Measurements from ENCODE around the gene UBE2F.

The UBE2F gene

DNA sequence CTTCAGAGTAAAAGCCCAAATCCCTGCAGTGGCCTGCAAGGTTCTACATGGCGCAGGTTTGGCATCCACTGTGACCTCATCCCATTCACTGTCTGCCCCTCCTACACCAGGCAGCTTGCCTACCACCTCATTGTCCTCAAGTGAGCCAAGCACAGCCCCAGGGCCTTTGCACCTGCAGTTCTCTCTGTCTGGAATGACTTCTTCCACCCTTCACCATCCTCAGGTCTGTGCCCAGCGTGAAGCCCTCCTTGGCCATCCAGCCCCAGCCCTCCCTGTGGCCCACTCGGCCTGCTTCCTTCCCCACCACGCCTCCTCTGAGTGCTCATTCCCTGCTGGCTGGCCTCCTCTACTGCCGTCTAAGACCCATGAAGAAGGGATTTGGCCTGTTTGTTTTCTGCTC, 32.6 kb upstream of the UBE2F start:
- DNase-seq (ENCODE audit: low spot score): no peak
- TF ChIP-seq, protein P1, sequence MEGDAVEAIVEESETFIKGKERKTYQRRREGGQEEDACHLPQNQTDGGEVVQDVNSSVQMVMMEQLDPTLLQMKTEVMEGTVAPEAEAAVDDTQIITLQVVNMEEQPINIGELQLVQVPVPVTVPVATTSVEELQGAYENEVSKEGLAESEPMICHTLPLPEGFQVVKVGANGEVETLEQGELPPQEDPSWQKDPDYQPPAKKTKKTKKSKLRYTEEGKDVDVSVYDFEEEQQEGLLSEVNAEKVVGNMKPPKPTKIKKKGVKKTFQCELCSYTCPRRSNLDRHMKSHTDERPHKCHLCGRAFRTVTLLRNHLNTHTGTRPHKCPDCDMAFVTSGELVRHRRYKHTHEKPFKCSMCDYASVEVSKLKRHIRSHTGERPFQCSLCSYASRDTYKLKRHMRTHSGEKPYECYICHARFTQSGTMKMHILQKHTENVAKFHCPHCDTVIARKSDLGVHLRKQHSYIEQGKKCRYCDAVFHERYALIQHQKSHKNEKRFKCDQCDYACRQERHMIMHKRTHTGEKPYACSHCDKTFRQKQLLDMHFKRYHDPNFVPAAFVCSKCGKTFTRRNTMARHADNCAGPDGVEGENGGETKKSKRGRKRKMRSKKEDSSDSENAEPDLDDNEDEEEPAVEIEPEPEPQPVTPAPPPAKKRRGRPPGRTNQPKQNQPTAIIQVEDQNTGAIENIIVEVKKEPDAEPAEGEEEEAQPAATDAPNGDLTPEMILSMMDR (IDR thresholded peaks at IDR 0.05; ENCODE audit: extremely low read depth, missing control alignments): no peak

- DNase-seq (ENCODE audit: low spot score): no peak
- TF ChIP-seq, protein P1 (IDR thresholded peaks at IDR 0.05; ENCODE audit: extremely low read depth, missing control alignments): no peak
These were observed 30.9 kb upstream of the UBE2F start for GRCh38 chr2:237935740-237936452.

- no peak for DNase-seq (ENCODE audit: low spot score)
- TF ChIP-seq, protein P1 (IDR thresholded peaks at IDR 0.05; ENCODE audit: extremely low read depth, missing control alignments): no peak
These were observed 27.6 kb upstream of the UBE2F start for GRCh38 chr2:237939251-237939650.

DNA sequence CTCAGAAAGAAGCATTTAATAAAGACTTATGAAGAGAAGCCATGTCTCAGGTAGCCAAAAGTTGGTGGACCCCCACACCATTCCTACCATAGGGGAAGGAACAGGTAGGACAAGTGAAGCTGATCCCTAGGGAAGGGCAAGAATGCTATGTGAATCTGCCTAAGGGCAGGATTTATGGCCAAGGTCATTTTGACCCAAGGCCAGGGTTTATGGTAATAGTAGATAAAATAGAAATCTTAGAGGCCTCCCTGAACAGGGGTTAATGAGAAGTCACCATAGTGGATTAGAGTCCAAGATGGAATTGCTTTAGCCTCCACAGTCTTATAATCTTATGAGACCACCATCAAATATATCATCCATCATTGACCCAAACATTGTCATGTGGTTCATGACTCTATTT, 26.0 kb upstream of the UBE2F start:
- TF ChIP-seq, protein P1 (IDR thresholded peaks at IDR 0.05; ENCODE audit: extremely low read depth, missing control alignments): no peak
- no peak for DNase-seq (ENCODE audit: low spot score)

DNA sequence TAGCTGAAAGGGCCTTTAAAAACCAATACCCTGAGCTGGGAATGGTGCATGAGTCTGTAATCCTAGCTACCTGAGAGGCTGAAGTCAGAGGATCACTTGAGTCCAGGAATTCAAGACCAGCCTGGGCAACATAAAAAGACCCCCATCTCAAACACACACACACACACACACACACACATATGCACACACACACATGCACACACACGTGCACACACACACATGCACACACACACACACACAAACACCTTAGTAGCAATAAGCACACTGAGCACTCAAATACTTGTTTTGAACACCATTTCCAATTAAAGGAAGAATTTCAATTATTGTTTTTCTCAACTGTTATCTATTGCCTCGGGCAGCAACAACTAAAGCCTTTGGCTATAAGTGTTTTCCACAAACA, 25.6 kb upstream of the UBE2F start:
- TF ChIP-seq, protein P1 (IDR thresholded peaks at IDR 0.05; ENCODE audit: extremely low read depth, missing control alignments): no peak

GRCh38 chr2:237942513-237942899, 24.3 kb upstream of the UBE2F start:
- no peak for DNase-seq (ENCODE audit: low spot score)
- TF ChIP-seq, protein P1 (IDR thresholded peaks at IDR 0.05; ENCODE audit: extremely low read depth, missing control alignments): no peak

More for the DNA sequence above, 25.6 kb upstream of the UBE2F start:
- no peak for DNase-seq (ENCODE audit: low spot score)

DNA sequence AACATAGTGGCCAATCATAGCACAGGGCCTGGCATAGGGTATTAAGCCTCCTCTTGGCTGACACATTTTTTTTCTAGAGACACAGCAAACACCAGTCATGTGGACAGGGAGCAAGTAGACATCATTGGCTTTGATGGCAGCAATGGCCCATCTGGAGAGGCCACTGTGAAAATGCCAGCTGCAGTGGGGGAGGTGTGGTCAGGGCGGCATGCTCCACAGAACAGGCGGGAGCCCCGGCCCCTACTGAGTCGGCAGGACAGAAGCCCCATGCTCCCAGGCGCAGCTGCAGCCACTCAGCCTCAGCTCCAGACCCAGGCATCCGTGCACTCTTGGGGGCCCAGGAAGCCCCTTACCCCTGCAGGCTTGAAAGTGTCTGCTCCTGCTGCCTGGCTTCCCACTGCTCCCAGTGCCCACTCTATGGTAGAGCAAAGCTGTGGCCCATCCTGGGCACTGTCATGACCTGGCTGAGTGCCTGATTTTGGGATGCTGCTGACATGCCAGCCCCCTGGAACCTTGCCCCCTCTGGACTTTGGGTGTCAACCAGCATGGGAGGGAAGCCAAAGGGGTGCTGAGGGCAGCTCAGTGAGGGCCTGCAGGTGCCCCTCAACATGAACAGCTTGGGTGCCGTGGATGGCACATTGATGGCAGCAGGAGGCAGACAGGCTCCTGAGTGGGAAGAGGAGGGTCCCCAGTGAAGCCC, 23.3 kb upstream of the UBE2F start:
- no peak for DNase-seq (ENCODE audit: low spot score)
- TF ChIP-seq, protein P1 (IDR thresholded peaks at IDR 0.05; ENCODE audit: extremely low read depth, missing control alignments): no peak

Data from GM20000 (cell line).